Activated CD8-positive, alpha-beta memory T cell treated with anti-CD3 and anti-CD28 coated beads for 1 hour (primary cell): Measurements from ENCODE around the gene ASPHD2.
"Not testable (repeated sequence)": the region's sequence is repeated elsewhere in the genome, so short reads cannot be mapped to it uniquely, and the experiment has no call there.

Experiments
- DNase-seq, 2 donors: peaks; one replicate each; pipeline ENCODE4 v3.0.0-alpha.2; 2020; ENCODE audit warnings: low read depth in 1 of 2; ENCODE audit errors: extremely low read depth in 1 of 2

ASPHD2 gene

GRCh38 chr22:26428515-26429457 lies at the start of gene ASPHD2:
Gene ASPHD2 (plus strand): TSS chr22:26429260. CDS start chr22:26433616, 4,356 bp downstream.
- DNase-seq, result peak; percentile 37 to 67

DNA sequence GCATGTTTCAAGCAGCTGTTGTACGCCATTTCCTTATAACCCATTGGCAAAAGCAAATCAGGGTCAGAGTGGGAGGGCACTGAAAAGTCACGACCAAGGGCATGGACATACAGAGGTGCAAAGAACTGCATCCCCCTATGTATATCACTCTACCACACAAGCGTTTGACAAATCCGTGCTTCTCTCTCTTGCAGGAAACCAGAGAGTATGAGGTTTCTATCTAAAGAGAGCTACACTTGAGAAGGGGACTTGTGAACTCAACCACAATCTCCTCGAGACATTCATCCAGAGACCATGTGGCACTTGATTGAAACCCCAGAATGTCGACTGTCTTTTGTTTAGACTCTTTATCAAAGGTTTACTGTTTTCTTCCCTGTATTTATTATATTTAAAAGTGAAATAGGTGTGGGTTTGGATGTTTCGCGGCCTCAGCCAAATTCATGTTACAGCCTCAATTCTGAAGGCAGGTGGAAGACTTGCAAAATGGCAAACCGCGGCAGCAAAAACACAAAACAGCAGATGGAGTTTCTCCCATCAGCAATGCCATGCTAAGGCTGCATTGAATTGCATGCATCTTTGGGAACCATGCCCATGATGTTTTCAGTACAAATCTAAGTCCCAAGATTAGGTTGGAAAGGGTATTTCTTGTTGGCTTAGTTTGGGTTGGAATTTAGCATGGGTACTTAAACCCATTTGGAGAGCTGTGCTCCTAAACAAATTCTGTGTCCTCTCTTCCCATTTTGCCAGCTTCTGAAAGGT lies 48.8 kb upstream of the ASPHD2 start:
- no peak for DNase-seq

- DNase-seq, result no peak
Measured at GRCh38 chr22:26382782-26383181, 46.3 kb upstream of the ASPHD2 start.

DNA sequence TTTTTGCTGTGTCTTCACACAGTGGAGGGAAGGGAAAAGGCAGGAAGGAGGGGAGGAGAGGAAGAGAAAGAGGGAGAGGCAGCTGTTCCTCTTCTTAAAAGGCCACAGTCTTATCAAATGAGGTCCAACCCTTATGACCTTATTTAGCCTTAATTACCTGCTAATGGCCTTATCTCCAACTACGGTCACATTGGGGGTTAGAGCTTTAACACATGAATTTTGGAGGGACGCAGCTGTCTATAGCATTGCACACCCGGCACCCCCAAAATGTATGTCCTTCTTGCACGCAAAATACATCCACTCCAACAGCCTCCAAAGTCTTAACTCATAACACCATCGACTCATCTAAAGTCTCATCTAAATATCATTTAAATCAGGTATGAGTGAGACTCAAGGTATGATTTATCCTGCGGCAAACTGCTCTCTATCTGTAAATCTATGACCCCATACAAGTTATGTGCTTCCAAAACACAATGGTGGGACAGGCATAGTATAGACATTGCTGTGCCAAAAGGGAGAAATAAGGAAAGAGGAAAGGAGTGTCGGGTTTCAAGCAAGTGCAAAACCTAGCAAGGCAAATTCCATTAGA lies 45.0 kb upstream of the ASPHD2 start:
- DNase-seq, result no peak

DNA sequence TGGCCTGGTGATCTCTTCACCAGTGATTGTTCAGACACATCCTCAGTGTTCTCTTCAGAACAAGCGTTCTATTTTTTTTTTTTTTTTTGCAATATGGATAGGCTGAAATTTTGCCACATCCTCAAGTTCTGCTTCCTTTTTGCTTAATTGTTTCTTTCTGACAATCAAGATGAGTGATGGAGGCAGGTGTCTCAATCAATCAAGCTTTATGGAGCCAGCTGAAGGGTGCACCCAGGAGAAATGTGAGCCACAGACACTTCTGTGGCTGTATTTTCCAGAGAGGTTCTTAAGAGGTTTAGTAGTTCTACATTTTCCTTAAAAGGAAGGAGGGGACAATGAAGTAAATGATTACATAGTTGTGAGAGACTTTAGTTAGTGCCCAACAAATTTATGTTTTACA lies 43.9 kb upstream of the ASPHD2 start:
- no peak for DNase-seq

DNA sequence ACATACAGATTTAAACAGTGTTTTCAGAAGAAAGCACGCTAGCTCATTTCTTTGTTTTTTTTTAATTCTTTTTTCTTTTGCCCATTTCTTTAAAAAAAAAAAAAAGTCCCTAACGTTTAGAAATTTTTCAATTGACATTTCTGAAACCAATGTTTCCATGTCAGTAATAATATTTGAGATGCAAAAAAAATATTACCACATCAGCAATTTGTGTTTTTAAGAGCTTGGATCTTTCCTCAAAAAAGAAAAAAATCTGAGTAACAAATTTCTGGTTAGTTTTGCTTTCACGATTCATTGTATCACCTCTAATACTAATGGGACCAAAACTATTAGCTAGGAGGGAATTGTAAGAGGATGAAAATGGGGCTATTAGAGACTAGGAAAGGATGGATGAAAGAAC lies 39.9 kb upstream of the ASPHD2 start:
- no peak for DNase-seq

- DNase-seq, result no peak
Measured at GRCh38 chr22:26391091-26391490, 38.0 kb upstream of the ASPHD2 start.

DNA sequence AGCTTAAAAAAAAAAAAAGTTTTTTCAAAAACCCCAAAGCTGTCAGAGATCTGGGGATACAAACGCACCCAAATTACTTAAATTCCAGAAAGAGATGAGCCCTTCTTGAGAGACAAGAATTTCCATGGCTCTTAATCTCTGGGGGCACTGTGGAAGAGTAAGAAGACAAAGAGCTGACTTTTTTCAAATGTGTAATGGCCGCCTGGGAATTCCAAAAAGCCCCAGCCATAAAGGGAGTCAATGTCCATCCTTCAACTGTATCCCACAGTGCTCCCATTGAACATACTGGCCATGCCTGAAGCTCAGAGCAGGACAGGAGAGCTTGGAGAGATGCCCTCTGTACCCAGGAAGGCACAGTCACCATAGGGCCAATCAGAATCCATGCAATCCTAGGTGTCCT lies 37.4 kb upstream of the ASPHD2 start:
- DNase-seq, result no peak

DNA sequence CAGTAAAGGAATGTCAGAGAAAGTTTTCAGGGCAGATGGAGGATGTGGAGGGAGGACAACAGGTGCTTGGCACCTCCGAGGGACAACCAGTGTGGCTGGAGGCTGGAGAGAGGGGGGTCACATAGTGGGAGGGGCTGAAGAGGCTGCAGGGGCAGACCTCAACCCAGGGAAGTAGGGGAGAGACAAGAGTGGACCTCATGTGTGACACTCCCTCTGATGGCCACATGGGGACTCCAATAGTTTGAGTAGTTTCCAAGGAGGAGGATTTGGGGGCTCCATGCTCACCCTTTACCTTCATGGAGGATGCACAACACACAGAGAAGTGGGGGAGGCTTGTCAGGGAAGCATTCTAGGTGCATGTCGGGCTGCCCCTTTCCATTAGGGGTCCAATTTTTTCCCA lies 35.1 kb upstream of the ASPHD2 start:
- DNase-seq, result no peak

DNA sequence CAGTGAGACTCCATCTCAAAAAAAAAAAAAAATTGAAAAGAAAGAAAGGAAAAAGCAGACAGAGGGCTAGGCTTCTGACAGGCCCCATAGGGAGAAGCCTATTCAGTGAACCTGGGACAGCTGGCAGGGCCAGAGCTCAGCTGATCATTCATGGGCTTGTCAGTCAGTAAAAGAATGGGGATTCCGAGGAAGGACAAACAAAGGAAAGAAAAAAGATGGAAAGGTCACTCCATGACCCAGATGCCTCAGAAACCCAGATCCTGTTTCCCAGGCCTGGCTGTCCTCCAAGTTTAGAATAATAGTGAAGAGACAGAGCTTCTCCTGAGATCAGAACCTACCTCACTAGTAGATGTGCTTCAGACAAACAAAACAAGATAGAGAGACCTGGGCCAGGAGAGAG lies 34.3 kb upstream of the ASPHD2 start:
- DNase-seq, result no peak

DNA sequence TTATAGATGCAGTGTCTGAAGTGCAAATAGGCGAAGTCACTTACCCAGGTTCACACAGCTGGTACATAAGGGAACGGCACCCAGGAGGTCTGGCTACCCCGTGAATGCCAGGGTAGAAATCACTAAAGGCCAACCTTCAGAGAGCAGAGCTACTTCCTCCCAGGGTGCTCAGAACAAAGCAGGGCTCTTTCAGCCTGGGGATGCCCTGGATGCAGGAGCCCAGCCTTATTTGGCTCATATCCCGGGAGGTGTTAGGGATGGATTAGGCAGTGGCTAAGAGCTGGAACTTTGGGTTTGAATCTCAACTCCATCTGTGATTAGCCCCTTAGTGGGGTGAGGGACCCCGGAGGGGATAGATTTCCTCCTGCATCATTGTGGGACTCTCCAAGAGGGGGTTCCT lies 33.1 kb upstream of the ASPHD2 start:
- no peak for DNase-seq

DNA sequence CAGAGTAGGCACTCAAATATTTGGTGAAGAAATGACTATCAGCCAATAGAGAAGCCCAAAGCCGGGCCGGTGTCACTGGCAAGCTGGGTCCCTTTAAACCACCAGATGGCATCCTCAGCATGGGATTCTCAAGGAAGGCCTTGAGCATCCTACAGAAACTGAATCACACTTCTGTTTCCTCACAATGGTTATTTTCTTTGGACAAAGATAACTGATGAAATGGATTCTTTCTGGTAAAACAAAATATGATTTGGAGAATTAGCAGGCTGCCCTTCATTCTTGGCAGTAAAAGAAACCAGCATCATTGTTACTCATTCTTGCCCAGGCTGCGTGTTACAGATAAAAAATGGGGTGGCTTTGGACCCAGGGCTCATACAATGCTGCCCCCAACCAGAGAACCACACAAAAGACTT lies 30.3 kb upstream of the ASPHD2 start:
- DNase-seq, result peak in 1 of 2 donors; percentile 31

DNA sequence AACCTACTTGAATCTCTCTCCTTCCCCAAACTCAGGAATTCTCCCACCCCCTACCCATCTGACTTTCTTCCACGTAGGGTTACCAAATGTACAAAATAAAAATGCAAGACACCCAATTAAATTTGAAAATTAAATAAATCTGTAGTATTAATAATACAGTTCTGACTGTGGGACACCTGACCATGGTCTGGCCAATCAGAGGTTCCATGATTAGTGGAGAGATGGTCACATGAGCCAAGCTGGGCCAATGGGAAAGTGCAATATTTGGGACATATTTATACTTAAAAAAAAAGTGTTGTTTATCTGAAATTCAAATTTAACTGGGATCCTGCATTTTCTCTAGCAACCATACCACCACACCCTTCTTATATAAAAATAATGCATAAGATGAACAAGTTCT lies 29.8 kb upstream of the ASPHD2 start:
- no peak for DNase-seq

- DNase-seq, result no peak
Measured at GRCh38 chr22:26401726-26402125, 27.3 kb upstream of the ASPHD2 start.

DNA sequence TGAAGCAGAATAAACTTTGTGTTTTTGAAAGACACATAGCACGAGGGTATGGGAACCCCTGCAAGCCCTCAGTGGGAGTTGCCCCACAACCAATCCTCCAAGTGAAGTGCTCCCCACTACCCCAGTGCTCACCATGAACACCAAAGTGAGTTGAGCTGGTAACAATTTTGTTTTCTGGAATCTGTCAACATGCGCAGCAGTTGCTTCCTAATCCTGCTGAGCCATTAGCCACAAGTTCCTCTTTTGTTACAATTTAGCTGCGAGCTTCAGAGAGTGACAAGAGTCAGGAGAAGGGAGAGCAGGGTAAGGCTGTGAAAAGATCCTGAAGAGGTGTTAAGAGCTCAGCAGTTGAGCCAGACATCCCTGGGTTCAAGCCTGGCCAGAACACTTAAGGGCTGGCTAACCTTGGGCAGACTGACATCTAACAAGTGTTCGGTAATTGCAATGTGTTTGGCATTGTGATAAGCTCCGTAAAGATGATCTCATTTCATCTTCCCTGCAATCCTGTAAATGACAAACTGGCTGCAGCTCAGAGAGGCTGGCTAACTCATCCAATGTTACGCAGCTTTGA lies 24.1 kb upstream of the ASPHD2 start:
- no peak for DNase-seq

DNA sequence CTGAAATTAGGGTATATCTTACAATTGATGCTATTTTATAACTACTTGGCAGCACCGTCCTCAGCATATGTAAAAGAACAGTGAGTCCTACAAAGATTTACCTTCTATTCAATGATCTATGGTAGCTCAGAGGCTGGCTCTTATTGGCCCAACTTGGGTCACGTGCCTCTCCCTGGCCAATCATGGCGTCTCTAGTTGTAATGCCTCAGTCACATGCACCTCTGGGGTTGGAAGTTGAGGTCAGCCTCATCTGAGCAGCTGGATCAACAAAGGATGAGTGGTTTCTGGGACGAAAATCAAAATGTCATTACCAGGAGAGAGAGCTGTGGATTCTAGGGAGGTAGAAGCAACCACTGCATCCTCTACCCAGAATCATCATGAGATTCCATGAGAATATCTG lies 22.9 kb upstream of the ASPHD2 start:
- DNase-seq, result no peak

- not testable (repeated sequence) for DNase-seq
Measured at GRCh38 chr22:26408562-26409220, 20.4 kb upstream of the ASPHD2 start.

DNA sequence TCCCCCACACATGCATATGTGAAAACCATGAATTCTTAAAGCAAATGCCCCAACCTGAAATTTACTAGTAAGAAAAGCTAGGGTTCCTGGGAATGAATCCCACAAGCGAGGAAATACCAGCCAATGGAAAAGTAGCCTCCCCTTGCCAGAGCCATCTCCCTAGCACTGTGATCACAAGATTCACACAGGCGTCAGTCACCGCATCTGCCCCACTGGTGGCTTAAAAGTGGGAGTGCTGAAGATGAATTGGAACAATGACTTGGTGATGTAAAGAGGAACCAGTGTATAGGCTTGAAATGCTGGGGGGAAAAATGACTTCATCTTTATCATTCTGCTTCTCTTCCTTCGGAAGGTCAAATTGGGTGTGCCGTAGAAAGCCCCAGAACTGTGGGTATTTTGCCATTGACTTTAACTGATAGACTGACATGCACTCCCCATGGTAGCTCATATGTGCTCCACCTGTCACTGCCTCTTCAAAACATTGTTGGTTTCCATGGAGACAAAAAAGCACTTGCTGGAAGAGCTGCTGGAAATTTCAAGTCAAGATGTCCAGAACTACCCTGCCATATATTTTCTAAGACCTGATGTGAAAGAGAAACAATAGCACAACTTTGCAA lies 19.2 kb upstream of the ASPHD2 start:
- DNase-seq, result no peak

- DNase-seq, result no peak
Measured at GRCh38 chr22:26410386-26410785, 18.7 kb upstream of the ASPHD2 start.

DNA sequence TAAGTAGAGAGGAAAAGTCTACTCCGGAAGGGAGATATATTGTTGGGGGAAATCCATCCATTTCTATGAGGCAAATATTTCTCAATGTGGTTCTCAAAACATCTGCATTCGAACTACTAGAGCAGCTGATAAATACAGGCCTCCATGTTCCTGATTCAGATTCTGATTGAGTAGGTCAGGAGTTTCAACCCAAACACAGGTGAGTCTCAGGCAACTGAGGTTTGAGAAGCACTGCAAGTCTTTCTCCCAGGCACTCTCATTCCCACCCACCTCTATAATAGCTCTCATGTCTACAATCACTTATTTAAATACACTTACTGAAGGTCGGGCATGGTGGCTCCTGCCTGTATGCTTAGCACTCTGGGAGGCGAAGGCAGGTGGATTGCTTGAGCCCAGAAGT lies 14.7 kb upstream of the ASPHD2 start:
- no peak for DNase-seq
